ENCODE results near the gene AGO1.
"Not testable (repeated sequence)": the region's sequence is repeated elsewhere in the genome, so short reads cannot be mapped to it uniquely, and the experiment has no call there.

DNA sequence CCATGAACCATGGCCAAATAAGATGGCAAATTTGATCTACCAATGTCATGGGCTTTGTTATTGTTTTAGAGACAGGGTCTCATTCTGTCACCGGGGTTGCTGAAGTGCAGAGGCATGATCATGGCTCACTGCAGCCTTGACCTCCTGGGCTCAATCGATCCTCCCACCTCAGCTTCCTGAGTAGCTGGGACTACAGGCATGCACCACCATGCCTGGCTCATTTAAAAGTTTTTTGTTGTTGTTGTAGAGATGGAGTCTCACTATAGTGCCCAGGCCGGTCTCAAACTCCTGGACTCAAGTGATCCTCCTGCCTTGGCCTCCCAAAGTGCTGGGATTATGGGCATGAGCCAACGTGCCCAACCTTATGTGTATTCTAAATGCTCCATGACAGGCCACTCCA, 8.9 kb upstream of the AGO1 start:
- TF ChIP-seq, protein P1, sequence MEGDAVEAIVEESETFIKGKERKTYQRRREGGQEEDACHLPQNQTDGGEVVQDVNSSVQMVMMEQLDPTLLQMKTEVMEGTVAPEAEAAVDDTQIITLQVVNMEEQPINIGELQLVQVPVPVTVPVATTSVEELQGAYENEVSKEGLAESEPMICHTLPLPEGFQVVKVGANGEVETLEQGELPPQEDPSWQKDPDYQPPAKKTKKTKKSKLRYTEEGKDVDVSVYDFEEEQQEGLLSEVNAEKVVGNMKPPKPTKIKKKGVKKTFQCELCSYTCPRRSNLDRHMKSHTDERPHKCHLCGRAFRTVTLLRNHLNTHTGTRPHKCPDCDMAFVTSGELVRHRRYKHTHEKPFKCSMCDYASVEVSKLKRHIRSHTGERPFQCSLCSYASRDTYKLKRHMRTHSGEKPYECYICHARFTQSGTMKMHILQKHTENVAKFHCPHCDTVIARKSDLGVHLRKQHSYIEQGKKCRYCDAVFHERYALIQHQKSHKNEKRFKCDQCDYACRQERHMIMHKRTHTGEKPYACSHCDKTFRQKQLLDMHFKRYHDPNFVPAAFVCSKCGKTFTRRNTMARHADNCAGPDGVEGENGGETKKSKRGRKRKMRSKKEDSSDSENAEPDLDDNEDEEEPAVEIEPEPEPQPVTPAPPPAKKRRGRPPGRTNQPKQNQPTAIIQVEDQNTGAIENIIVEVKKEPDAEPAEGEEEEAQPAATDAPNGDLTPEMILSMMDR (IDR thresholded peaks at IDR 0.05), result not testable (repeated sequence)
- not testable (repeated sequence) for TF ChIP-seq ZFX (IDR thresholded peaks at IDR 0.05; ENCODE audit: borderline replicate concordance)
